Esophagus muscularis mucosa (tissue), 3 donors: Measurements from ENCODE around the gene SND1.

Source experiments
- POLR2A ChIP-seq: fragments of 450-650 bp; IDR thresholded peaks from one replicate; pipeline ENCODE4 v1.6.1; 2017; ENCODE audit warnings: antibody characterized with exemption, moderate library complexity, mild to moderate bottlenecking, low read depth
- POLR2AphosphoS5 ChIP-seq, 2 donors: sonication (generic); formaldehyde crosslinking; IDR thresholded peaks; one replicate each; pipeline ENCODE4 v1.6.1; 2017; ENCODE audit warnings: antibody characterized with exemption in 2 of 2
- TF ChIP-seq, protein P1 (sequence below), 3 experiments: fragments of 200-600 bp in 2 of 3; fragments of 450-650 bp in 1 of 3; sonication (generic) in 2 of 3; IDR thresholded peaks; one replicate each; pipeline ENCODE4 v1.5.1; 2017 to 2019; ENCODE audit warnings: antibody characterized with exemption in 3 of 3, mild to moderate bottlenecking in 2 of 3, moderate library complexity in 1 of 3

GRCh38 chr7:128053023-128053422 lies 401.0 kb downstream of the SND1 start:
- TF ChIP-seq, protein P1, sequence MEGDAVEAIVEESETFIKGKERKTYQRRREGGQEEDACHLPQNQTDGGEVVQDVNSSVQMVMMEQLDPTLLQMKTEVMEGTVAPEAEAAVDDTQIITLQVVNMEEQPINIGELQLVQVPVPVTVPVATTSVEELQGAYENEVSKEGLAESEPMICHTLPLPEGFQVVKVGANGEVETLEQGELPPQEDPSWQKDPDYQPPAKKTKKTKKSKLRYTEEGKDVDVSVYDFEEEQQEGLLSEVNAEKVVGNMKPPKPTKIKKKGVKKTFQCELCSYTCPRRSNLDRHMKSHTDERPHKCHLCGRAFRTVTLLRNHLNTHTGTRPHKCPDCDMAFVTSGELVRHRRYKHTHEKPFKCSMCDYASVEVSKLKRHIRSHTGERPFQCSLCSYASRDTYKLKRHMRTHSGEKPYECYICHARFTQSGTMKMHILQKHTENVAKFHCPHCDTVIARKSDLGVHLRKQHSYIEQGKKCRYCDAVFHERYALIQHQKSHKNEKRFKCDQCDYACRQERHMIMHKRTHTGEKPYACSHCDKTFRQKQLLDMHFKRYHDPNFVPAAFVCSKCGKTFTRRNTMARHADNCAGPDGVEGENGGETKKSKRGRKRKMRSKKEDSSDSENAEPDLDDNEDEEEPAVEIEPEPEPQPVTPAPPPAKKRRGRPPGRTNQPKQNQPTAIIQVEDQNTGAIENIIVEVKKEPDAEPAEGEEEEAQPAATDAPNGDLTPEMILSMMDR (IDR thresholded peaks at IDR 0.05) = no peak
- no peak for TF ChIP-seq POLR2AphosphoS5 (IDR thresholded peaks at IDR 0.05)
- no peak for TF ChIP-seq POLR2A
